Panc1 (cell line): ENCODE data around the gene NT5C2.
"Not testable (repeated sequence)": the region's sequence is repeated elsewhere in the genome, so short reads cannot be mapped to it uniquely, and the experiment has no call there.

Source experiments
- CTCF ChIP-seq: fragments of 450-650 bp; IDR thresholded peaks from 2 replicates; pipeline ENCODE4 v1.5.1; 2017; ENCODE audit warnings: mild to moderate bottlenecking
- POLR2AphosphoS5 ChIP-seq: IDR thresholded peaks from 2 replicates; pipeline ENCODE4 v1.6.1; 2012; ENCODE audit warnings: mild to moderate bottlenecking, low read depth, low read length, moderate library complexity
- SIN3A ChIP-seq: IDR thresholded peaks from 2 replicates; pipeline ENCODE4 v1.6.1; 2012; ENCODE audit warnings: low read depth, mild to moderate bottlenecking, low read length, moderate library complexity, borderline replicate concordance; ENCODE audit not compliant: insufficient read depth

- not testable (repeated sequence) for TF ChIP-seq CTCF, SIN3A, POLR2AphosphoS5
Observed at GRCh38 chr10:103206715-103207114, 13.6 kb upstream of the NT5C2 start.
